Stimulated activated CD4-positive, alpha-beta T cell treated with anti-CD3 and anti-CD28 coated beads, Interleukin-4, amount 100 ng/mL, for 4 hours (primary cell): ENCODE results near the gene SCYGR1.
"Not testable (repeated sequence)": the region's sequence is repeated elsewhere in the genome, so short reads cannot be mapped to it uniquely, and the experiment has no call there.

Source experiments
- DNase-seq, 2 experiments: peaks; one replicate each; pipeline ENCODE4 v3.0.0-alpha.2; 2020

Gene SCYGR1

GRCh38 chr2:227368574-227368973 is 19.2 kb downstream of the SCYGR1 start:
- no peak for DNase-seq

DNA sequence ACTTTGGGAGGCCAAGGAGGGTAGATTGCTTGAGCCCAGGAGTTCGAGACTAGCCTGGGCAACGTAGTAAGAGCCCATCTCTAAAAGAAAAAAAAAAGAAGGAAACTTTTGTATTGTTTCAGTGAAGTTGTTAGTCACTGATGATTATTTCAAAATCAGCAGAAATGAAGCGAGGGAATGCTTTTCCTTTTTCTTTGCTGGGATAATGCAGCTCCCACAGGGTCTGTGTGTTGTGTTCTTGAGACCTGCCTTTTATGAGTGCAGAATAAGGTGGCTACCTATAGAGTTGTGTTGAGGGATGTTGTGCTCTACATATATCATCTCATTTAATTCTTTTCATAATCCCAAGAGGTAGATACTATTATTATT is 20.3 kb downstream of the SCYGR1 start:
- DNase-seq, result no peak

GRCh38 chr2:227366769-227367426 is 20.9 kb downstream of the SCYGR1 start:
- DNase-seq, result no peak

DNA sequence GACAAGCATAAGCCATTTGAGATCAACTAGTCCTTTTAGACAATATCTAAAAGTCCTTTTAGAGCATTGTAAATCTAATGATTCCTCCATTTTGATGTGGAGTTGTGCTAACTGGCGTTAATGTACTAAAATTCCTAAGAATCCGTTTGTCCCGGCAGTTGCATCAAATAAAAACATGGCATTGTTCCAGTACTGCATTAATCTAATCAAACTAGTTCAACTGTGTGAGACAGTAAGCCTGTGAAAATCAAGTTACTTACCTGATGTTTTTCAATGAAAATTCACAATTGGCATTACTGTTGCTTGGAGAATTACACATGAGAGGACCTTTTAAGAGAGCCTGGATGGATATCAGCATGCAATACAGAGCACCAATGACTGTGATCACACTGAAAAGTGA is 21.9 kb downstream of the SCYGR1 start:
- DNase-seq, result no peak

DNA sequence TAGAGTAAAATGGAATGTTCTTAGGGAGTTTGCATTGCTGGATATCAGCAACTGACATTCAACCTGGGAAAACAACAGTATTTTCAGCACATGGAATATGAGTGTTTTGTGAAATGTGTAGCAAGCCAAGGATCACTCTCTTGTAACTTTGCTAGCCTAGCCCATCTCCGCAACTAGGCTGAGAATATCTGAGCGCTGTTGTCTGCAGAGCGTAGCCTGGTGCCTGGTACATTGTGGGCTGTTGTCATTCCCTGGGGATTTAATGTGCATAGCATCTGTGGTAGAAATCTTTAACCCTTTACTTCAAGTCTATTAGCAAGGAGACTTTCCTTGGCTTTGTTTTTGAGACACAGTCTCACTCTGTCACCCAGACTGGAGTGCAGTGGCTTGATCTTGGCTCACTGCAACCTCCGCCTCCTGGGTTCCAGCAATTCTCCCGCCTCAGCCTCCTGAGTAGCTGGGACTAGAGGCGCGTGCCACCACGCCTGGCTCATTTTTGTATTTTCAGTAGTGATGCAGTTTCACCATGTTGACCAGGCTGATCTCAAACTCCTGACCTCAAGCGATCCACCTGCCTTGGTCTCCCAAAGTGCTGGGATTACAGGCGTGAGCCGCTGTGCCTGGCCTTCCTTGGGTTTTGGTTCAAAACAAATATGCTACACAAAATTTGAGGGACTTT is 23.0 kb downstream of the SCYGR1 start:
- not testable (repeated sequence) for DNase-seq

DNA sequence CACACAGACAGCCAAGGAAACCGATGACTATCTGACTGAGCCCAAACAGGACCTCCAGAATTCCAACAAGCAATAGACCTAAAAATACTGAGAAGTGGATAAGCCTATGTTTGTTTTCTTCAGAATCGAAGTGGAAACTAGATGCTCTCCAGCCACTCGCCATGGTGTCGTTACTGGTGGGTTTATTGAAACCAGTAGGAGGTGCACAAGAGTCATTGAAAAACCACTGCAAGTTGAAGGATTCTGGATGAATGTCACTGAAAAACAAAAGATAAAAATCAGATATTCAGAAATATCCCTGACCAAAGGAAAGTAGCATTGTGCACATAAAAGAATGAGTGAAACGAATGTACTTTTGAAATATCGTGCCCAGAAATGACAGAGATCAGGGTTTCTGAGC is 24.0 kb downstream of the SCYGR1 start:
- DNase-seq, result no peak

DNA sequence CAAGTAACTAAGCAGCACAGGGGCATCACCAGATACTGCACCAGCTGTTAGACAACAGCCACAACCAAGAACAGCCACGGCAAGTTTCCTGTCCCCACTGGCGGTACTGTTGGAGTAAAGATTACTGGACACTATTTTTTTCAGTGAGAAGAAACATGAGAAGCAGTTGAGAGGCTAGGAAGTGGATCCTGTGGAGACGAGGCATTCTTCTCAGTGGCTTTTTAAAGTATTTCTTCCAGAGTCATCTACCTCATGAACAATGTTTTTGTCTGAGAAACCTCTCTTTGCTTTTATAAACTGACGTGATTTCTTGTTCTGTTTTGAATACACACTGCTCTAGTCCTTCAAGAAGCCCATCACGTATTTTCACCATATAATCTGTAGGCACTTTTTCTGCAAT is 27.4 kb downstream of the SCYGR1 start:
- no peak for DNase-seq

DNA sequence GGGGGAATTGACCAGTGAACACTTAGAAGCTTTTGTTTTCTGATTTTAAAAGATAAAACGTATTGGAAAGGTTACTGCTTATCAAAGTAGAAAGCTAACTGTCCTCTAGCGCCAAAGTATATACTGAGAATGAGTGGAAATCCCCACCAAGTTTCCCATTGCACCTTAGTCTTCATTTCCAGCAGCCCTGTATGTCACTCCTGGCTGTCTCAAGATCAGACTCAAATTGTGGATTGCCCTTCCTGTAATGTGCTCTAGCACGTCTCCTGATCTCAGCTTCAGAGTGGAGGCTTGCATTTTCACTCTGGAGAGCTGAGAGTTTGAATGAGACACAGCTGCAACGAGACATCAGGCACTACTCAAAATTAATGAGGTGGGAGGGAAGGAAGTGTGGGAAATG is 36.1 kb downstream of the SCYGR1 start:
- no peak for DNase-seq

DNA sequence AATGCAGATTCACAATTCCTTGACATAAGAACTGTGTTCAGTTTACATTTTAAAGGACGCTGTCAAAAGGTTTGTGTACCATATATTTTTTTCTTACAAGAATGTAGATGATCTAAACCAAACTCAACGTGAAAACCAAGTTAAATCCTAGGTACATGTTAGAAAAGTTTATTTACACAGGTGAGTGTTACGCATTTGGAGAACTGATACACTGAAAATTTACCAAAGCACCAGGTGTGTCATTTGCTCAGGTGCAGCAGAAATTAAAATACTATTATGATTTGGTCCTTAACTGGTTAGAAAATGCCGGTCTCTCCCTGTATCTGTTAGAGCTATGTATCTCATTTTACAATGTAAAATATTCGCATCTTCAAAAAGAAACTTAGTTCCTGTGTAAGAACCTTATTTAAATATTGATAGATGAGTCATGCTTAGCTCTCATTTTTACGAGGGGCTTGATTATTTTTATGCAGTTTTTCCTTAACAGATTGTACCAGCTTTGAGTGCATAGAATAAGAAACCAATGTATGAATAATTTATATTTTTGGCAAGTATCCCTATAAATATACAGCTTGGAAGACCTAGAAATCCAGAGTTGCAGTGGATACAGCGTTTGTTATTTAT is 37.6 kb downstream of the SCYGR1 start:
- DNase-seq, result no peak

- no peak for DNase-seq
These were observed 39.4 kb downstream of the SCYGR1 start for GRCh38 chr2:227348324-227348723.

DNA sequence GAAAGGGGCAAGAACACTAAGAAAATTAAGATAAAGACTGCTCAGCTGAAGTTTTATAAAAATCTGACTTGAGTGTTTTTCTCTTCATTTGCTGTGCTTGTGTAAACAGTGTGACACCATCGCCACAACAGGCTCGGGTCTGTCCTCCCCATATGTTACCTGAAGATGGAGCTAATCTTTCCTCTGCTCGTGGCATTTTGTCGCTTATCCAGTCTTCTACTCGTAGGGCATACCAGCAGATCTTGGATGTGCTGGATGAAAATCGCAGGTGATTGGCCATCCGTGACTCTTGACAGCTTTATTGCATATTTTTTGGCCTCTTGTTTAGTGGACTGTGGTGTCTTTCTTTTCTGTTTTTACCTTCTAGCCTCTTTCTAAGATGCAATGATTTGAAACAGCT is 40.6 kb downstream of the SCYGR1 start:
- no peak for DNase-seq

DNA sequence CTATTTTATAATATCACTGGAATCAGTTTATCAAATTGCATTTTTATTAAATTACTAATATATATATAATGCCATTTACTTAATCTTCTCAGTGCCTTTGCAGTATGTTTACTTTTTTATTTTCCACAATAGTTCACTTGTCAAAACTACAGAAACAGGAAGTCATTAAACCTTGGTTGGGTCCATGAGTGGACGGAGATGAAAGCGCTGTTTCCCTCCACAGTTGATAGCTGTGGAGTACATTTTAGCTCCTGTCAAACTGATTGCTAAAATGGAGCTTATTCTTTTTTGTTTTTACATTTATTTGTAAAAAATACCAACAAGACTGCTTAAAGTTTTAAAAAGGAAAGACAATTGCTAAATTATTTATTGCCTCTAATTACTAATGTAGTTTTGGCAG is 43.5 kb downstream of the SCYGR1 start:
- no peak for DNase-seq

- no peak for DNase-seq
These were observed 46.2 kb downstream of the SCYGR1 start for GRCh38 chr2:227341553-227341952.

DNA sequence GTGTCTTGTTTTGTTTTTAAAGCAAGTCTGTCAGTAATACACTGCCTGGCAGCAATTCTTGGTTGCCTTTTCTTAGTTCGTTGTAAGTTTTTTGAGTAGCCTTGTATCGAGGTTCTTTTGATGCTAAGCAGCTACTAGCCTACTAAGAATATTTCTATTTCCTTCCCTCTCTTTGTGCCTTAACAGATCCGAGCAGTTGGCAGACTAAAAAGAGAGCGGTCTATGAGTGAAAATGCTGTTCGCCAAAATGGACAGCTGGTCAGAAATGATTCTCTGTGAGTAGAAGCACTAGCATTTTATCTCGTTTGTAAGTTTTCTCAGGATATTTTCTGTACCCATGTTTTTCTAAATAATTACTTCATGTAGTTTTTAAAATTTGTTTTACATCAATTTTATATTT is 47.6 kb downstream of the SCYGR1 start:
- no peak for DNase-seq

GRCh38 chr2:227339098-227339599 is 48.6 kb downstream of the SCYGR1 start:
- no peak for DNase-seq
